Keratinocyte (primary cell): ENCODE results near the gene FHIT.

ENCODE experiments used
- EZH2 ChIP-seq: IDR thresholded peaks from one replicate; pipeline ENCODE4 v1.6.1; 2012; ENCODE audit warnings: inconsistent platforms, mild to moderate bottlenecking, low read length, moderate library complexity
- TF ChIP-seq, protein P1 (sequence below), 3 experiments: IDR thresholded peaks in 1 of 3; conservative IDR thresholded peaks in 1 of 3; optimal IDR thresholded peaks in 1 of 3; 2 replicates in 2 of 3; 3 replicates in 1 of 3; pipeline versions ENCODE3 to v1.5.1; 2011; ENCODE audit warnings: low read length in 3 of 3, mild to moderate bottlenecking in 3 of 3, moderate library complexity in 2 of 3, control low read depth in 1 of 3, inconsistent platforms in 1 of 3; ENCODE audit not compliant: insufficient read depth in 2 of 3; ENCODE audit errors: extremely low read depth in 1 of 3

DNA sequence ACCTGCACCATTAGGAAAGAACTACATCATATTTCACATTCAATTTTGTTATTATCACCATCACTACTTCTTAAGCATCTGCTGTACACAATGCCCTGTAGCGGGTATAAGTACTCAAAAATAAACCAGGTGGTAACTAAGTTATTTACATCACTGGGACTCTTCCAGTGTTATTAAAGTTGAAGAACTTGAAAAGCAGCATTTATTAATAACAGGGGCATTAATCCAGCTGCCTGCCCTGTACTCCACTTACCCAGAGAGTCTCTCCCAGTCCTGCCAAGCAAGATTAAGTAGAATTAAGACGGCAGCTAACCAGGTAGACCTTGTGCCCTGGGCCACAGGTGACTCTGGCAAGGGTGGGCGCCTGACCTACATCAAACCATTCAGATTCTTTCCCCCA is 65.2 kb downstream of the FHIT start:
- TF ChIP-seq, protein P1, sequence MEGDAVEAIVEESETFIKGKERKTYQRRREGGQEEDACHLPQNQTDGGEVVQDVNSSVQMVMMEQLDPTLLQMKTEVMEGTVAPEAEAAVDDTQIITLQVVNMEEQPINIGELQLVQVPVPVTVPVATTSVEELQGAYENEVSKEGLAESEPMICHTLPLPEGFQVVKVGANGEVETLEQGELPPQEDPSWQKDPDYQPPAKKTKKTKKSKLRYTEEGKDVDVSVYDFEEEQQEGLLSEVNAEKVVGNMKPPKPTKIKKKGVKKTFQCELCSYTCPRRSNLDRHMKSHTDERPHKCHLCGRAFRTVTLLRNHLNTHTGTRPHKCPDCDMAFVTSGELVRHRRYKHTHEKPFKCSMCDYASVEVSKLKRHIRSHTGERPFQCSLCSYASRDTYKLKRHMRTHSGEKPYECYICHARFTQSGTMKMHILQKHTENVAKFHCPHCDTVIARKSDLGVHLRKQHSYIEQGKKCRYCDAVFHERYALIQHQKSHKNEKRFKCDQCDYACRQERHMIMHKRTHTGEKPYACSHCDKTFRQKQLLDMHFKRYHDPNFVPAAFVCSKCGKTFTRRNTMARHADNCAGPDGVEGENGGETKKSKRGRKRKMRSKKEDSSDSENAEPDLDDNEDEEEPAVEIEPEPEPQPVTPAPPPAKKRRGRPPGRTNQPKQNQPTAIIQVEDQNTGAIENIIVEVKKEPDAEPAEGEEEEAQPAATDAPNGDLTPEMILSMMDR (optimal IDR thresholded peaks at IDR 0.05 in 1 of 3, IDR thresholded peaks at IDR 0.05 in 1 of 3, conservative IDR thresholded peaks at IDR 0.05 in 1 of 3; ENCODE audit: extremely low read depth in 1 of 3, insufficient read depth in 2 of 3, low read length in 3 of 3), result no peak
- TF ChIP-seq EZH2, result no peak
